ENCODE data around the gene CFAP99.

The CFAP99 gene

GRCh38 chr4:2472187-2472586, 53.4 kb downstream of the CFAP99 start:
- peak; percentile 70 for DNase-seq (ENCODE audit: low read depth)

DNA sequence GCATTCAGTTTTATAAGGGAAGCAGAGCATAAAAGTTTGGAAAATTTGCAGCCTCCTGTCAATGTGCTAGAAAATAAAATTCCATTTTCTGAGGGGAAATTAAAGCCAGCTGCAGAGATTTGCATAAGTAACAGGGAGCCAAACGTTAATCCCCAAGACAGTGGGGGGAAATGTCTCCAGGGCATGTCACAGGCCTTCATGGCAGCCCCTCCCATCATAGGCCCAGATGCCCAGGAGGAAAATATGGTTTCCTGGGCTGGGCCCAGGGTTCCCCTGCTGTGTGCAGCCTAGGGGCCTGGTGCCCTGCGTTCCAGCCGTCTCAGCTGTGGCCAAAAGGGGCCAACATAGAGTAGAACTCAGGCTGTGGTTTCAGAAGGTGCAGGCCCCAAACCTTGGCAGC, 59.5 kb downstream of the CFAP99 start:
- DNase-seq (ENCODE audit: low read depth), result no peak

- DNase-seq (ENCODE audit: low read depth), result no peak
These were observed 61.9 kb downstream of the CFAP99 start for GRCh38 chr4:2480649-2481048.

DNA sequence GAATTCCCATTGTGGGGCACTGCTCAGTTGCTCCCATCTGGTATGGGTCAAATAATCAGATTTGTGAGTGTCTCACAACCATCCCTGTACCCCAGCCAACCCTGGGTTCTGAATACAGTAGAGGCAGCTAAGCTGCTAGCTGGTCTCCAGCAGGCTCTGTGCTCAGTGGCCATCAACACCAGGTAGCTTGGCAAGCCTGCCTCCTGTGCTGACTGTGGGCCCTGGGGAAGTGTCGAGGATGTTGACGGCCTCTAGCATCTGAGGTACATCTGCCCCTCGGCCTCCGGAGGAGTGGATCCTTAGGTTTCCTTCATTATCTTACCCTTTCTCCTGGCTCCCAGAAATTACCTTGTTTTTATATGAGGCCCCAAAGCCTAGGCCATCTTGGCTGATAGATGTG, 63.4 kb downstream of the CFAP99 start:
- no peak for DNase-seq (ENCODE audit: low read depth)

DNA sequence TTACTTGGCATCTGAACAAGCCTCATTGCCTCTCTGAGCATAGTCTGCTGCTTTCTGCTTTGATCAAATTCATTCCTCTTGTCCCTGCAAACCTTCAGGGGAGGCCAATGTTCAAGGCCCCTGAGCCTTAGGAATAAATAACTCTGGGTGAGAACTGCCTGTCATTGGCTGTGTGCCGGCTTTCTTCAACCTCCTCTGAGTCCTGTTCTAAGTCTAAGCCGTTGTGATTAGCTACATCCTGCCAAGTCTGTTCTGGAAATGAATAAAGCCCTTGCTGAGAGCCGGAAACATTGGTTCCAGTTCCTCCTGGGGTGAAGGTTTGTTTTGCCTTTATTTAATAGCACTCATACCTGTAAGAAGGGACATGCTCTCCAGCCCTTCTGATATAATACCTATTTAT, 63.9 kb downstream of the CFAP99 start:
- peak; percentile 67 for DNase-seq (ENCODE audit: low read depth)

- no peak for DNase-seq (ENCODE audit: low read depth)
These were observed 64.5 kb downstream of the CFAP99 start for GRCh38 chr4:2483237-2483636.

DNA sequence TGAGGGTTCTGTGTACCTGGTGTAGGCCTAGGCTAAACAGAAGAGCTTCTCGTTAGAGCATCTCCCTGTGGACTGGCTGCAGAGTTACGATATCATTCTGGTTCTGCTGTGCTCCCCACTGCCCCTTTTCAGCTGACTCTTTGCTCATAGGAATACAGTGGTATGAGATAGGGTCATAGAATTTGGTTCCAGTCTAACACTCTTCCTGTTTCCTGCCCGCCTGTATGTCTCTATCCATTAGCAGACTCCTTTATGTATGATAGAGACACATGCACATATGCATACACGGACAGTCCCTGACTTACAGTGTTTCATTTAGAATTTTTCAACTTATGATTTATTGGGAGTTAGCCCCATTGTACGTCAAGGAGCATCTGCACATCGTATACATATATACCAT, 65.4 kb downstream of the CFAP99 start:
- no peak for DNase-seq (ENCODE audit: low read depth)

GRCh38 chr4:2484993-2485392, 66.2 kb downstream of the CFAP99 start:
- no peak for DNase-seq (ENCODE audit: low read depth)

- no peak for DNase-seq (ENCODE audit: low read depth)
These were observed 67.2 kb downstream of the CFAP99 start for GRCh38 chr4:2485956-2486355.

GRCh38 chr4:2486981-2487380, 68.2 kb downstream of the CFAP99 start:
- DNase-seq (ENCODE audit: low read depth), result no peak

GRCh38 chr4:2487632-2488031, 68.9 kb downstream of the CFAP99 start:
- no peak for DNase-seq (ENCODE audit: low read depth)

GRCh38 chr4:2489081-2489805, 70.5 kb downstream of the CFAP99 start:
- DNase-seq (ENCODE audit: low read depth), result no peak

DNA sequence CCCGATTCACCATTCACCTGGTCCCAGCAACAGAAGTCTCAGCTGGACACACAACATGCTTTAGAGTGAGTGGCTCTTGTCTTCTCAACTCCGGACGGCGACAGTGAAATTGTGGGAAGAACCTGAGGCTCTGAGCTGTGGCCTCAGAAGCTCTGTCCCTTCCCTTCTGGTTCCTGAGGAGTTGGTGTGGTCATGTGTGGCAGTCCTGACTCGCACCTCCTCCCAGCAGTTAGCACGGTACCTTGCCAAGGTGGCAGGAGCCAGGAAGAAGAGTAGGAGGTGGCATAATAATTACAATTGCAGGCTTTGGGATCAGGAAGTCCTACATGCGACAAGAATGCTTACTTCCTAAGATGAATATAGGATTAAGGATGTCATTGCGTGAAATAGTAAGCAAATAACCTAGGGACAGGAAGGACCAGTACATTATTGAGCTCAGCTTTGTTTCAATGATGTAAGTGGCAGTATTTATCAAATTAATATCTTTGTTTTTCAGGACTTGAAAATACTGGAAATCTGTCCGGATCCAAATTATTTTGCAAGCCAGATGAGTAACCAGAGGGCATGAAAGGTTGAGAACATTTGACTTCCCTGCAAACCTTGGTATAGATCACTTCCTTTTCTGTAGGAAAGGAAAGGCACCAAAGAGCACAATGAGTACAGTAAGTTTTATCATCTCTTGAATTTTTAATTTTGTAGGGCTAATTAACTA, 71.2 kb downstream of the CFAP99 start:
- DNase-seq (ENCODE audit: low read depth), result peak; percentile 57

DNA sequence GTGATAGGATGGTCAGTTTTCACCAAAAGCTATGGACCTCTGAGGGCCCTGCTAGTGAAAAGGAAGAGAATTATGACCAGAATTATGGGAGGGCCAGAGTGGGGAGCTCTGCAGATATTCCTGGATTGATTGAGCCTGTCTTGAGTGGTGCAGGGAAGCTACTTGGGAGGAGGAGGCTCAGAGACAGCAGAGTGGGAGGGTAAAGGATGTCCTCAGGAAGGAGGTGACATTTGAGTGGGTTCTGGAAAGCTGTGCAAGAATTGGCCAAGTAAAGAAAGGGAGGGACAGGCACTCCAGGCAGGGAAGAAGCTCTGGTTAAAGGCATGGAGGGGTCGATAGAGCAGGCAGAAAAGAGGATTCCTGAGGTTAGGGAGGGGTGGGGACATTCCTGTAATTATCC, 74.2 kb downstream of the CFAP99 start:
- no peak for DNase-seq (ENCODE audit: low read depth)

DNA sequence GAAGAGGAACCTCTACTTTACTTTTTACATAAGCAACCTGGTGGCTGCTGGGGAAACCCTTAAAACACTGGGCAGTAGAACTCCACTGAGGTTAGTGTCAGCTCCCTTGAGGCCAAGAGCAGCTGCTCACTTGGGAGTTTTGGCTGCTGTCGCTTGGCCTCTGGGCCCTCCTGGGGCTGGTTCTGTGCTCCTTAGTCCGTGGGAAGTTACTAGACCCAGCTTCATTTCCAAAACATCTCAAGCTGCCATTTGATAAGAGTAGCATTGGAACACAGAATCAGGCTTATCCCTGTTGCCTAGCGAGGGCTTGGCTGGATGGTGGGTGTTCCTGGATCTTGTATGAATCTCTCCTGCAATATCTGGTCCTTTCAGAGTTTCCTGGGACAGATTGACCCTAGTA, 76.2 kb downstream of the CFAP99 start:
- DNase-seq (ENCODE audit: low read depth), result no peak

GRCh38 chr4:2497324-2497723, 78.6 kb downstream of the CFAP99 start:
- DNase-seq (ENCODE audit: low read depth), result no peak

DNA sequence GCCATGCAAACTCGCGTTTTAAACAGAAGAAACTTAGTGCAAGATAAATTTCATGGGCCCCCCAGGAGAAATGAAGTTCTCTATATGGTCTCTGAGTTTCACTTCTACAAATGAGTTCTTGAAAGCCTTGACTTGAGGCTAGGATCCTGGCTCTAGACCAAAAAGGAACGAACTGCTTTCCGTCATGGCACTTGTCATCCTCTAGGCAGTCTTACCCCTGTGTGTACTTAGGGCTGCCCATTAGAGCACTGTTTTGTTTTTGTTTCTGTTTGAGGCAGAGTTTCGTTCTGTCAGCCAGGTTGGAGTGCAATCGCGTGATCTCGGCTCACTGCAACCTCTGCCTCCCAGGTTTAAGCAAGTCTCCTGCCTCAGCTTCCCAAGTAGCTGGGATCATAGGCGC, 79.2 kb downstream of the CFAP99 start:
- no peak for DNase-seq (ENCODE audit: low read depth)

- DNase-seq (ENCODE audit: low read depth), result peak; percentile 25
These were observed 81.8 kb downstream of the CFAP99 start for GRCh38 chr4:2500547-2500946.

DNA sequence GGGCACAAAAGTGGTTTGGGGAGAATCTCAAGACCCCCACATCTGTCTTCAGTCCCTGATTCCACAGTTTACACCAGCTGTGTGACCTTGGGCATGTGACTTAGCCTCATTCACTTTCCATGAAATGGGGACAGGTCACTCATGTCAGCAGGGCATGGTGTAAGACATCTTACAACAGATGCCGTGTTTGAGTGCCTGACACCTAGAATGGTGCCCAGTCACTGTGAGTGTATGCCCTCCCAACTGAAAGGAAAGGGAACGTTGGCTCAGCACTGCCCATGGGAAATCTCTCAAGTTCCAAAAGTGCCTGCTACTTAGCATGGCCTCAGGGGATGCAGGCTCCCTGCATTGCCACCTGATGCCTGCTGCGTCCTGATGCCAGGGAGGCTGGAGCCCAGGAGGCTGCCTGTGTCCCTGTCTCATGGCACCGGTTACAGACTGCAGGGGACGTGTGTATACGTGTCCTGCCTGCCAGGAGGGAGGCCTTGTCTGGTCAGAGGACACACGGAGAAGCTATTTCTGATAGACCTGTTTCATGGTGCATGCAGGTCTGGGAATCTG, 82.4 kb downstream of the CFAP99 start:
- DNase-seq (ENCODE audit: low read depth), result no peak

GRCh38 chr4:2503809-2504208, 85.1 kb downstream of the CFAP99 start:
- DNase-seq (ENCODE audit: low read depth), result no peak

DNA sequence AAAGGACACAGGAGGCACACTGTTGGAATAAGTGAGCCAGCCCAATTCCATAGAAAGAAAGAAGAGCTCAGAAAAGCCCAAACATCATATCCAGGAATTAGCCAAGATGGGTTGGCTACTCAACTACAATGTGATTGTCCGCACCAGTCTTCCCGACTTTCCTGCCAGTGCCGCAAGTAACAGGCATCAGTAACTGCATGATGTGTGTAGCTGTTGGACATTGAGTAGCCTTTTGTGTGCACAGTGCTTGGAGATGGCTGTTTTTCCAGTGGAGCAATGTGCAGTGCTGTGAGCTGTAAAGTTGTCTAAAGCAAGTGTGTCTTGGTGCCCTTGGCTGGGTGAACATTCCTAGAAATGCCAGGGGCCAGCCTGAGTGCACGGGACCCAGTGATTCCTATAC, 88.5 kb downstream of the CFAP99 start:
- DNase-seq (ENCODE audit: low read depth), result no peak

DNA sequence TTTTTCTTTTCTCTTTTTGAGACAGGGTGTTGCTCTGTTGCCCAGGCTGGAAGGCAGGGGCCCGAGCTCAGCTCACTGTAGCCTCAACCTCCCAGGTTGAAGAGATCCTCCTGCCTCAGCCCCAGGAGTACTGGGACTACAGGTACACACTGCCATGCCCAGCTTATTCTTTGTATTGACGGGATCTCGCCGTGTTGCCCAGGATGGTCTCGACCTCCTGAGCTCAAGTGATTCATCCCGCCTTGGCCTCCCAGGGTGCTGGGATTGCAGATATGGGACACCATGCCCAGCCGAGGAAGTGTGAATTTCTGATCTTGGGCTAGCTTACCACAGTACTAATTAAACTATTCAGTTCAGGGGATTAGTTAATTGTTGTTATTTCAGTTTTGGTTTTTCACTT, 89.1 kb downstream of the CFAP99 start:
- no peak for DNase-seq (ENCODE audit: low read depth)
